Stomach (tissue), 9 donors: ENCODE measurements around the gene WWOX. TPM values are rescaled to one million over a fixed set of nuclear protein-coding genes. Genes with fewer than 3 reads are reported as not detected.

Experiments used
- DNase-seq, 2 donors: peaks; one replicate each; pipeline versions ENCODE4 v3.0.0 to v3.0.0-alpha.2; 2013 to 2019
- H3K27ac ChIP-seq, 5 donors: fragments of 200-600 bp in 4 of 5; sonication (generic) in 4 of 5; one replicate each; pipeline ENCODE4 v1.5.1; 2013 to 2019; ENCODE audit warnings: mild to moderate bottlenecking in 1 of 5, moderate library complexity in 1 of 5
- H3K27me3 ChIP-seq, 3 donors: fragments of 200-600 bp; sonication (generic); one replicate each; pipeline ENCODE4 v1.5.1; 2017 to 2019; ENCODE audit warnings: mixed run types in 1 of 3
- H3K36me3 ChIP-seq, 4 donors: fragments of 200-600 bp; sonication (generic); 1 replicate in 3 of 4; 2 replicates in 1 of 4; pipeline ENCODE4 v1.5.1; 2016 to 2019
- H3K4me1 ChIP-seq, 4 donors: fragments of 200-600 bp; sonication (generic); one replicate each; pipeline ENCODE4 v1.5.1; 2016 to 2019
- H3K4me3 ChIP-seq, 4 donors: fragments of 200-600 bp; sonication (generic) in 3 of 4; one replicate each; pipeline ENCODE4 v1.5.1; 2016 to 2019; ENCODE audit warnings: mild to moderate bottlenecking in 1 of 4
- H3K9me3 ChIP-seq, 4 donors: fragments of 200-600 bp; sonication (generic); one replicate each; pipeline ENCODE4 v1.5.1; 2016 to 2019
- CTCF ChIP-seq, 7 experiments: fragments of 450-650 bp in 4 of 7; fragments of 200-600 bp in 3 of 7; sonication (generic) in 3 of 7; IDR thresholded peaks; one replicate each; pipeline ENCODE4 v1.5.1; 2016 to 2019; ENCODE audit warnings: antibody characterized with exemption in 7 of 7, control low read depth in 2 of 7, mild to moderate bottlenecking in 1 of 7
- EP300 ChIP-seq: sonication (generic); formaldehyde crosslinking; IDR thresholded peaks from one replicate; pipeline ENCODE4 v1.6.1; 2017; ENCODE audit warnings: antibody characterized with exemption
- POLR2A ChIP-seq, 4 donors: fragments of 450-650 bp; IDR thresholded peaks; one replicate each; pipeline ENCODE4 v1.6.1; 2016; ENCODE audit warnings: antibody characterized with exemption in 4 of 4, control low read depth in 2 of 4, mild to moderate bottlenecking in 1 of 4, moderate library complexity in 1 of 4
- POLR2AphosphoS5 ChIP-seq, 3 donors: sonication (generic); formaldehyde crosslinking; IDR thresholded peaks; one replicate each; pipeline ENCODE4 v1.6.1; 2016; ENCODE audit warnings: antibody characterized with exemption in 3 of 3
- WGBS, 5 donors: extraction: QIAGEN DNeasy Blood & Tissue Kit in 3 of 5; methylation state at CpG; one replicate each; pipeline versions ENCODE4 v1.1.5 to v1.1.7; 2013 to 2018; 5-methylcytosine and 5-hydroxymethylcytosine counted together
- intact Hi-C: fragments of 100-400 bp; cut with DNase I; formaldehyde crosslinking; loops from one replicate; pipeline ENCODE4 v1.15.1; 2023; ENCODE audit warnings: low total_unique reads
- polyA plus RNA-seq, 3 donors: library from polyadenylated mRNA; stranded (reverse); fragments of 200-250 nt; gene quantifications; one replicate each; pipeline ENCODE4 v1.2.3, GENCODE V29; 2013
- total RNA-seq, 5 donors: library from RNA; depleted of rRNA; stranded (reverse); fragments of >200 nt; gene quantifications; one replicate each; pipeline versions ENCODE4 v1.1.0 to v1.2.3, GENCODE V29; 2014 to 2016
- donor health status: healthy with polysubstance abuse.
- donor health status: Bipolar disorder and iron deficiency.
- donor health status: healthy.

The WWOX gene
- total and polyA plus RNA-seq, 8 donors: 7.7 to 129 (median 48.7) TPM

GRCh38 chr16:78695391-78695790 lies 595.9 kb downstream of the WWOX start:
- WGBS, 5 donors: 70 to 83% (median 74%) methylated on average over 6 of the region's 6 CpGs
- Histone ChIP-seq H3K27me3 (no peaks in the 10 kb centered on the region), H3K9me3 (no peaks in the 10 kb centered on the region), H3K4me1 (no peaks in the 10 kb centered on the region), H3K4me3 (no peak overlapping the region), H3K36me3 (no peaks in the 10 kb centered on the region), H3K27ac (no peak overlapping the region)
- DNase-seq: no peak
- TF ChIP-seq POLR2AphosphoS5 (IDR thresholded peaks at IDR 0.05) (no peak), CTCF (IDR thresholded peaks at IDR 0.05) (no peak), POLR2A (IDR thresholded peaks at IDR 0.05) (no peak), EP300 (no peak)
- intact Hi-C loops: no loop called here

GRCh38 chr16:78696797-78697196 lies 597.3 kb downstream of the WWOX start:
- Histone ChIP-seq H3K4me3 (no peak overlapping the region), H3K4me1 (no peaks in the 10 kb centered on the region), H3K36me3 (no peaks in the 10 kb centered on the region), H3K27me3 (no peaks in the 10 kb centered on the region), H3K27ac (no peak overlapping the region), H3K9me3 (no peaks in the 10 kb centered on the region)
- WGBS, 5 donors: 70 to 100% (median 96%) methylated on average over 2 of the region's 2 CpGs
- TF ChIP-seq CTCF (IDR thresholded peaks at IDR 0.05) (no peak), POLR2A (IDR thresholded peaks at IDR 0.05) (no peak)
- no peak for DNase-seq
- intact Hi-C loops: no loop called here

GRCh38 chr16:78697426-78697825 lies 598.0 kb downstream of the WWOX start:
- 85 to 96% (median 91%) methylated on average over 5 of the region's 5 CpGs for WGBS, 5 donors
- intact Hi-C loops: no loop called here

GRCh38 chr16:78703936-78704335 lies 604.5 kb downstream of the WWOX start:
- Histone ChIP-seq H3K4me3 (no peak overlapping the region), H3K9me3 (peaks cover 0 to 9% (median 4%) of the 10 kb centered on the region in 4 donors), H3K36me3 (no peaks in the 10 kb centered on the region), H3K4me1 (no peaks in the 10 kb centered on the region), H3K27ac (no peak overlapping the region), H3K27me3 (no peaks in the 10 kb centered on the region)
- WGBS, 5 donors: 67 to 87% (median 76%) methylated on average over 3 of the region's 3 CpGs
- intact Hi-C loops: no loop called here
- DNase-seq: no peak
- TF ChIP-seq CTCF (IDR thresholded peaks at IDR 0.05) (no peak), POLR2A (IDR thresholded peaks at IDR 0.05) (no peak), EP300 (no peak), POLR2AphosphoS5 (IDR thresholded peaks at IDR 0.05) (no peak)

More at GRCh38 chr16:78697426-78697825, 598.0 kb downstream of the WWOX start:
- Histone ChIP-seq H3K4me1 (no peaks in the 10 kb centered on the region), H3K9me3 (no peaks in the 10 kb centered on the region), H3K27me3 (no peaks in the 10 kb centered on the region), H3K36me3 (no peaks in the 10 kb centered on the region), H3K27ac (no peak overlapping the region), H3K4me3 (no peak overlapping the region)
- DNase-seq: no peak
- TF ChIP-seq CTCF (IDR thresholded peaks at IDR 0.05): no peak
- no peak for TF ChIP-seq POLR2A (IDR thresholded peaks at IDR 0.05)
- TF ChIP-seq EP300: no peak
- TF ChIP-seq POLR2AphosphoS5 (IDR thresholded peaks at IDR 0.05): no peak
